Ishikawa (cell line): Measurements from ENCODE around the gene CDS2.

Experiments used
- EP300 ChIP-seq: IDR thresholded peaks from 2 replicates; pipeline ENCODE4 v1.6.1; 2012; ENCODE audit warnings: borderline replicate concordance
- TEAD4 ChIP-seq: IDR thresholded peaks from 2 replicates; pipeline ENCODE4 v1.6.1; 2012

- TF ChIP-seq TEAD4 (no peak), EP300 (no peak)
Observed at GRCh38 chr20:5195655-5196054, 68.8 kb downstream of the CDS2 start.
